Measurements from ENCODE around the gene TACO1. TPM values are rescaled to one million over a fixed set of nuclear protein-coding genes. Genes with fewer than 3 reads are reported as not detected.

TACO1 gene
- total RNA-seq, 2 donors from 2014 or later = 10.1 to 27.3 TPM

- Mint-ChIP-seq H3K27ac (no peak overlapping the region), H3K36me3 (peaks cover 6 to 8% of the 10 kb centered on the region in 2 donors), H3K9me3 (no peaks in the 10 kb centered on the region)
- ATAC-seq = no peak
- peak in 1 of 2 donors; percentile 34 for DNase-seq (ENCODE audit: low spot score in 2 of 2)
These were observed 11.9 kb upstream of the TACO1 start for GRCh38 chr17:63588797-63589196.

- ATAC-seq = no peak
- Mint-ChIP-seq H3K27ac (peak overlapping the region in 1 of 2 donors; percentile 84), H3K9me3 (no peaks in the 10 kb centered on the region), H3K36me3 (peaks cover 6 to 8% of the 10 kb centered on the region in 2 donors)
- DNase-seq (ENCODE audit: low spot score in 2 of 2) = no peak
These were observed 11.0 kb upstream of the TACO1 start for GRCh38 chr17:63589646-63590045.

GRCh38 chr17:63592797-63593196 lies 7.9 kb upstream of the TACO1 start:
- H3K9me3 Mint-ChIP-seq = no peaks in the 10 kb centered on the region
- DNase-seq (ENCODE audit: low spot score in 2 of 2) (no peak), ATAC-seq (no peak)
- no peak overlapping the region for H3K27ac Mint-ChIP-seq
- H3K36me3 Mint-ChIP-seq = peaks cover 0 to 8% of the 10 kb centered on the region in 2 donors

GRCh38 chr17:63595132-63595531 lies 5.6 kb upstream of the TACO1 start:
- H3K36me3 Mint-ChIP-seq = no peaks in the 10 kb centered on the region
- H3K9me3 Mint-ChIP-seq = no peaks in the 10 kb centered on the region
- no peak for ATAC-seq
- no peak overlapping the region for H3K27ac Mint-ChIP-seq
- DNase-seq (ENCODE audit: low spot score in 2 of 2) = no peak

GRCh38 chr17:63596856-63597586 lies 3.7 kb upstream of the TACO1 start:
- Mint-ChIP-seq H3K9me3 (no peaks in the 10 kb centered on the region), H3K27ac (peak overlapping the region in 1 of 2 donors; percentile 1), H3K36me3 (peaks cover 0 to 7% of the 10 kb centered on the region in 2 donors)
- no peak for DNase-seq (ENCODE audit: low spot score in 2 of 2)
- ATAC-seq = peak in 1 of 2 donors; percentile 34

GRCh38 chr17:63598281-63598680 lies 2.4 kb upstream of the TACO1 start:
- peaks cover 0 to 7% of the 10 kb centered on the region in 2 donors for H3K36me3 Mint-ChIP-seq
- ATAC-seq (peak; percentile 7 to 46), DNase-seq (ENCODE audit: low spot score in 2 of 2) (no peak)
- H3K9me3 Mint-ChIP-seq = no peaks in the 10 kb centered on the region
- H3K27ac Mint-ChIP-seq = peak overlapping the region; percentile 23 to 72

- ATAC-seq = no peak
- H3K27ac Mint-ChIP-seq = peak overlapping the region; percentile 93 to 99
- no peaks in the 10 kb centered on the region for H3K9me3 Mint-ChIP-seq
- H3K36me3 Mint-ChIP-seq = peaks cover 0 to 7% of the 10 kb centered on the region in 2 donors
- DNase-seq (ENCODE audit: low spot score in 2 of 2) = no peak
These were observed 1.0 kb downstream of the TACO1 start for GRCh38 chr17:63601439-63602371.

GRCh38 chr17:63609816-63610573 lies 9.3 kb downstream of the TACO1 start:
- peak overlapping the region; percentile 79 to 99 for H3K27ac Mint-ChIP-seq
- H3K36me3 Mint-ChIP-seq = peaks cover 7 to 17% of the 10 kb centered on the region in 2 donors
- no peaks in the 10 kb centered on the region for H3K9me3 Mint-ChIP-seq
- DNase-seq (ENCODE audit: low spot score in 2 of 2) = no peak
- ATAC-seq = peak in 1 of 2 donors; percentile 59

GRCh38 chr17:63610854-63611253 lies 10.2 kb downstream of the TACO1 start:
- peaks cover 7 to 17% of the 10 kb centered on the region in 2 donors for H3K36me3 Mint-ChIP-seq
- H3K9me3 Mint-ChIP-seq = no peaks in the 10 kb centered on the region
- peak overlapping the region; percentile 79 to 99 for H3K27ac Mint-ChIP-seq
- ATAC-seq (no peak), DNase-seq (ENCODE audit: low spot score in 2 of 2) (no peak)

GRCh38 chr17:63611354-63611753 lies 10.7 kb downstream of the TACO1 start:
- H3K9me3 Mint-ChIP-seq = no peaks in the 10 kb centered on the region

GRCh38 chr17:63613663-63614062 lies 13.0 kb downstream of the TACO1 start:
- DNase-seq (ENCODE audit: low spot score in 2 of 2) (no peak), ATAC-seq (no peak)
- H3K9me3 Mint-ChIP-seq = no peaks in the 10 kb centered on the region
- H3K36me3 Mint-ChIP-seq = peaks cover 7 to 17% of the 10 kb centered on the region in 2 donors
- no peak overlapping the region for H3K27ac Mint-ChIP-seq

More at GRCh38 chr17:63611354-63611753, 10.7 kb downstream of the TACO1 start:
- peak; percentile 78 to 85 for ATAC-seq
- Mint-ChIP-seq H3K36me3 (peaks cover 7 to 17% of the 10 kb centered on the region in 2 donors), H3K27ac (peak overlapping the region; percentile 79 to 99)
- DNase-seq (ENCODE audit: low spot score in 2 of 2) = peak in 1 of 2 donors; percentile 42

GRCh38 chr17:63621229-63621683 lies 20.6 kb downstream of the TACO1 start:
- H3K36me3 Mint-ChIP-seq = peaks cover 10% of the 10 kb centered on the region in 2 donors

GRCh38 chr17:63621684-63622573 lies 21.2 kb downstream of the TACO1 start, which contains the start of gene MAP3K3:
Gene MAP3K3 (plus strand): TSS chr17:63622417. CDS start chr17:63622760, 343 bp downstream.
- H3K27ac Mint-ChIP-seq = peak within 1 kb of the TSS; percentile 89 to 96
- DNase-seq (ENCODE audit: low spot score in 2 of 2) (peak; percentile 94 to 99), ATAC-seq (peak; percentile 92)
- H3K9me3 Mint-ChIP-seq = no peaks in the 10 kb centered on the region
- H3K36me3 Mint-ChIP-seq = peaks cover 10% of the 10 kb centered on the region in 2 donors

More at GRCh38 chr17:63621229-63621683, 20.6 kb downstream of the TACO1 start:
- ATAC-seq (no peak), DNase-seq (ENCODE audit: low spot score in 2 of 2) (no peak)
- Mint-ChIP-seq H3K9me3 (no peaks in the 10 kb centered on the region), H3K27ac (peak overlapping the region; percentile 80 to 83)

GRCh38 chr17:63622574-63623390 lies 22.1 kb downstream of the TACO1 start:
- Mint-ChIP-seq H3K36me3 (peaks cover 10% of the 10 kb centered on the region in 2 donors), H3K27ac (peak overlapping the region; percentile 89 to 96), H3K9me3 (no peaks in the 10 kb centered on the region)
- peak; percentile 69 to 75 for DNase-seq (ENCODE audit: low spot score in 2 of 2)
- peak; percentile 29 to 39 for ATAC-seq
